Adrenal gland (tissue), 5 donors: ENCODE measurements around the gene DNAJC22.

Source experiments
- CTCF ChIP-seq, 6 experiments: fragments of 450-650 bp in 4 of 6; fragments of 200-600 bp in 2 of 6; sonication (generic) in 1 of 6; IDR thresholded peaks; 1 replicate in 5 of 6; 2 replicates in 1 of 6; pipeline versions ENCODE4 v1.5.1 to v1.8.0; 2016 to 2021; ENCODE audit warnings: antibody characterized with exemption in 6 of 6, mild to moderate bottlenecking in 2 of 6, moderate library complexity in 1 of 6
- POLR2A ChIP-seq, 2 donors: fragments of 450-650 bp; IDR thresholded peaks; one replicate each; pipeline ENCODE4 v1.6.1; 2017; ENCODE audit warnings: antibody characterized with exemption in 2 of 2, mild to moderate bottlenecking in 2 of 2, moderate library complexity in 1 of 2
- donor health status: DM: no; HTN: no; CAD: no.

GRCh38 chr12:49357103-49357678 lies 10.5 kb downstream of the DNAJC22 start:
- TF ChIP-seq CTCF (IDR thresholded peaks at IDR 0.05) (peak; percentile 38 to 61 (median 48)), POLR2A (IDR thresholded peaks at IDR 0.05) (no peak)
